SK-N-MC (cell line): ENCODE data around the gene RGP1.

Experiments
- DNase-seq: peaks from one replicate; pipeline ENCODE4 v3.0.0-alpha.2; 2011; ENCODE audit warnings: low read depth, low spot score
- H3K27ac ChIP-seq: fragments of 200-600 bp; sonication (generic); 2 replicates; pipeline ENCODE4 v1.5.1; 2016; ENCODE audit warnings: mixed run types
- H3K36me3 ChIP-seq: fragments of 200-600 bp; sonication (generic); 2 replicates; pipeline ENCODE4 v1.6.1; 2017; ENCODE audit warnings: antibody characterized with exemption, low read length, mixed read lengths; ENCODE audit not compliant: insufficient read depth
- H3K4me3 ChIP-seq: fragments of 200-600 bp; sonication (generic); 2 replicates; pipeline ENCODE4 v1.5.1; 2016
- H3K9ac ChIP-seq: fragments of 200-600 bp; sonication (generic); 2 replicates; pipeline ENCODE4 v1.8.0; 2017; ENCODE audit warnings: mixed run types, mixed read lengths; ENCODE audit not compliant: insufficient read length
- H3K9me3 ChIP-seq: fragments of 200-600 bp; sonication (generic); 2 replicates; pipeline ENCODE4 v1.6.1; 2017; ENCODE audit warnings: low read depth, mild to moderate bottlenecking, antibody characterized with exemption, low read length, moderate library complexity, mixed read lengths
- EZH2 ChIP-seq: fragments of 200-600 bp; sonication (generic); IDR thresholded peaks from one replicate; pipeline ENCODE4 v1.6.1; 2017; ENCODE audit warnings: antibody characterized with exemption
- FOXP2 ChIP-seq: optimal IDR thresholded peaks from 2 replicates; pipeline ENCODE3; 2011; ENCODE audit warnings: mild to moderate bottlenecking, moderate library complexity; ENCODE audit not compliant: insufficient read depth; ENCODE audit errors: extremely low read length, control extremely low read depth
- POLR2AphosphoS5 ChIP-seq: IDR thresholded peaks from 2 replicates; pipeline ENCODE4 v1.6.1; 2012; ENCODE audit warnings: mild to moderate bottlenecking, low read depth, low read length, borderline replicate concordance

RGP1 gene

GRCh38 chr9:35748858-35749514, at the start of gene RGP1, which contains the start of gene GBA2:
Gene RGP1, plus strand, starts transcription at chr9:35749287. Its CDS starts 469 bp downstream, at chr9:35749756.
Gene GBA2, minus strand, starts transcription at chr9:35749228. Its CDS starts 524 bp downstream, at chr9:35748704.
- H3K9me3 ChIP-seq: no peaks in the 10 kb centered on the region
- H3K27ac ChIP-seq: no peak within 1 kb of the TSS
- TF ChIP-seq EZH2: no peak
- TF ChIP-seq FOXP2: no peak
- TF ChIP-seq POLR2AphosphoS5: peak; percentile 75; the same call in 1 of the 2 replicates
- H3K9ac ChIP-seq: peak within 1 kb of the TSS; percentile 87
- peaks cover 22% of the 10 kb centered on the region; the same call in 1 of the 2 replicates for H3K36me3 ChIP-seq
- H3K4me3 ChIP-seq: peak within 1 kb of the TSS; percentile 96
- DNase-seq: no peak

- TF ChIP-seq POLR2AphosphoS5 (no peak), FOXP2 (no peak), EZH2 (no peak)
- Histone ChIP-seq H3K9ac (no peak overlapping the region), H3K36me3 (peaks cover 90% of the 10 kb centered on the region), H3K9me3 (no peaks in the 10 kb centered on the region), H3K4me3 (no peak overlapping the region), H3K27ac (no peak overlapping the region)
- no peak for DNase-seq
These were observed 49.1 kb upstream of the RGP1 start for GRCh38 chr9:35700031-35700430.

GRCh38 chr9:35700942-35701341, 48.1 kb upstream of the RGP1 start:
- Histone ChIP-seq H3K36me3 (peaks cover 98% of the 10 kb centered on the region), H3K4me3 (no peak overlapping the region), H3K9me3 (no peaks in the 10 kb centered on the region), H3K9ac (no peak overlapping the region), H3K27ac (no peak overlapping the region)
- DNase-seq: no peak
- TF ChIP-seq POLR2AphosphoS5 (no peak), FOXP2 (no peak), EZH2 (no peak)

- Histone ChIP-seq H3K27ac (no peak overlapping the region), H3K9me3 (no peaks in the 10 kb centered on the region), H3K9ac (no peak overlapping the region), H3K4me3 (no peak overlapping the region), H3K36me3 (peaks cover 98% of the 10 kb centered on the region)
- no peak for DNase-seq
- TF ChIP-seq EZH2: no peak
- TF ChIP-seq POLR2AphosphoS5: no peak
- TF ChIP-seq FOXP2: no peak
These were observed 46.4 kb upstream of the RGP1 start for GRCh38 chr9:35702696-35703095.

- Histone ChIP-seq H3K9ac (no peak overlapping the region), H3K9me3 (no peaks in the 10 kb centered on the region), H3K27ac (no peak overlapping the region), H3K36me3 (peaks cover 96% of the 10 kb centered on the region), H3K4me3 (no peak overlapping the region)
- TF ChIP-seq FOXP2 (no peak), POLR2AphosphoS5 (no peak), EZH2 (no peak)
- DNase-seq: no peak
These were observed 45.0 kb upstream of the RGP1 start for GRCh38 chr9:35703906-35704672.

- no peak for TF ChIP-seq POLR2AphosphoS5
- no peak for TF ChIP-seq FOXP2
- TF ChIP-seq EZH2: no peak
- DNase-seq: no peak
- Histone ChIP-seq H3K9ac (no peak overlapping the region), H3K9me3 (no peaks in the 10 kb centered on the region), H3K4me3 (no peak overlapping the region), H3K36me3 (peaks cover 86% of the 10 kb centered on the region), H3K27ac (no peak overlapping the region)
These were observed 43.7 kb upstream of the RGP1 start for GRCh38 chr9:35705372-35705771.

GRCh38 chr9:35705836-35706430, 43.2 kb upstream of the RGP1 start:
- no peak overlapping the region for H3K4me3 ChIP-seq
- no peak overlapping the region for H3K27ac ChIP-seq
- TF ChIP-seq FOXP2: no peak
- no peak for TF ChIP-seq EZH2
- no peak for TF ChIP-seq POLR2AphosphoS5
- H3K9me3 ChIP-seq: no peaks in the 10 kb centered on the region
- no peak for DNase-seq
- peaks cover 86% of the 10 kb centered on the region for H3K36me3 ChIP-seq
- H3K9ac ChIP-seq: no peak overlapping the region

- H3K9ac ChIP-seq: no peak overlapping the region
- DNase-seq: no peak
- H3K27ac ChIP-seq: no peak overlapping the region
- H3K36me3 ChIP-seq: peaks cover 87% of the 10 kb centered on the region
- H3K9me3 ChIP-seq: no peaks in the 10 kb centered on the region
- no peak for TF ChIP-seq FOXP2
- TF ChIP-seq EZH2: no peak
- no peak for TF ChIP-seq POLR2AphosphoS5
- H3K4me3 ChIP-seq: no peak overlapping the region
These were observed 42.1 kb upstream of the RGP1 start for GRCh38 chr9:35706951-35707350.
